ENCODE data around the gene HYAL3.

Gene HYAL3

GRCh38 chr3:50323614-50324199, 24.5 kb upstream of the HYAL3 start:
- no peak for DNase-seq (ENCODE audit: low read depth)
- no peak overlapping the region for H3K4me3 ChIP-seq (ENCODE audit: low read depth, low read length)
- TF ChIP-seq, protein P1, sequence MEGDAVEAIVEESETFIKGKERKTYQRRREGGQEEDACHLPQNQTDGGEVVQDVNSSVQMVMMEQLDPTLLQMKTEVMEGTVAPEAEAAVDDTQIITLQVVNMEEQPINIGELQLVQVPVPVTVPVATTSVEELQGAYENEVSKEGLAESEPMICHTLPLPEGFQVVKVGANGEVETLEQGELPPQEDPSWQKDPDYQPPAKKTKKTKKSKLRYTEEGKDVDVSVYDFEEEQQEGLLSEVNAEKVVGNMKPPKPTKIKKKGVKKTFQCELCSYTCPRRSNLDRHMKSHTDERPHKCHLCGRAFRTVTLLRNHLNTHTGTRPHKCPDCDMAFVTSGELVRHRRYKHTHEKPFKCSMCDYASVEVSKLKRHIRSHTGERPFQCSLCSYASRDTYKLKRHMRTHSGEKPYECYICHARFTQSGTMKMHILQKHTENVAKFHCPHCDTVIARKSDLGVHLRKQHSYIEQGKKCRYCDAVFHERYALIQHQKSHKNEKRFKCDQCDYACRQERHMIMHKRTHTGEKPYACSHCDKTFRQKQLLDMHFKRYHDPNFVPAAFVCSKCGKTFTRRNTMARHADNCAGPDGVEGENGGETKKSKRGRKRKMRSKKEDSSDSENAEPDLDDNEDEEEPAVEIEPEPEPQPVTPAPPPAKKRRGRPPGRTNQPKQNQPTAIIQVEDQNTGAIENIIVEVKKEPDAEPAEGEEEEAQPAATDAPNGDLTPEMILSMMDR (conservative IDR thresholded peaks at IDR 0.05; ENCODE audit: low read depth, low read length), result no peak

GRCh38 chr3:50323092-50323600, 23.9 kb upstream of the HYAL3 start:
- no peak overlapping the region for H3K4me3 ChIP-seq (ENCODE audit: low read depth, low read length)
- no peak for DNase-seq (ENCODE audit: low read depth)
- TF ChIP-seq, protein P1 (conservative IDR thresholded peaks at IDR 0.05; ENCODE audit: low read depth, low read length), result no peak

- H3K4me3 ChIP-seq (ENCODE audit: low read depth, low read length), result peak within 1 kb of the TSS; percentile 76
- TF ChIP-seq, protein P1 (conservative IDR thresholded peaks at IDR 0.05; ENCODE audit: low read depth, low read length), result no peak
- DNase-seq (ENCODE audit: low read depth), result no peak
These were observed 23.3 kb upstream of the HYAL3 start, which contains the start of gene HYAL2 for GRCh38 chr3:50322386-50323091. Gene HYAL2 (minus strand): TSS chr3:50322745. CDS start chr3:50320489, 2,256 bp downstream.

DNA sequence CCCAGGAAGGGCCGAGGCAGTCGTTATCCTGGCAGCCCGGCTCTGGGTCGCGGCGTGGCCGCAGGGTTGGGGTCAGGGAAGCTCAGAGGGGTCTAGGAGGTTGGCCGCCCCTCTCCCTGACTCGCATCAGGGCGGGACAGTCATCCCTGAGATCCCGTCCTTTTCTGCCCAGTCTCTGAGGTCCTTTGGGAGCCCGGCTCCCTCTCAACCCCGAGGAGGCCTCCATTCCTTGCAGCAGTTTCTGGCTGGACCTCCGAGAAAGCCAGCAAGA, 22.8 kb upstream of the HYAL3 start:
- H3K4me3 ChIP-seq (ENCODE audit: low read depth, low read length), result peak overlapping the region; percentile 76
- TF ChIP-seq, protein P1 (conservative IDR thresholded peaks at IDR 0.05; ENCODE audit: low read depth, low read length), result no peak
- DNase-seq (ENCODE audit: low read depth), result no peak

DNA sequence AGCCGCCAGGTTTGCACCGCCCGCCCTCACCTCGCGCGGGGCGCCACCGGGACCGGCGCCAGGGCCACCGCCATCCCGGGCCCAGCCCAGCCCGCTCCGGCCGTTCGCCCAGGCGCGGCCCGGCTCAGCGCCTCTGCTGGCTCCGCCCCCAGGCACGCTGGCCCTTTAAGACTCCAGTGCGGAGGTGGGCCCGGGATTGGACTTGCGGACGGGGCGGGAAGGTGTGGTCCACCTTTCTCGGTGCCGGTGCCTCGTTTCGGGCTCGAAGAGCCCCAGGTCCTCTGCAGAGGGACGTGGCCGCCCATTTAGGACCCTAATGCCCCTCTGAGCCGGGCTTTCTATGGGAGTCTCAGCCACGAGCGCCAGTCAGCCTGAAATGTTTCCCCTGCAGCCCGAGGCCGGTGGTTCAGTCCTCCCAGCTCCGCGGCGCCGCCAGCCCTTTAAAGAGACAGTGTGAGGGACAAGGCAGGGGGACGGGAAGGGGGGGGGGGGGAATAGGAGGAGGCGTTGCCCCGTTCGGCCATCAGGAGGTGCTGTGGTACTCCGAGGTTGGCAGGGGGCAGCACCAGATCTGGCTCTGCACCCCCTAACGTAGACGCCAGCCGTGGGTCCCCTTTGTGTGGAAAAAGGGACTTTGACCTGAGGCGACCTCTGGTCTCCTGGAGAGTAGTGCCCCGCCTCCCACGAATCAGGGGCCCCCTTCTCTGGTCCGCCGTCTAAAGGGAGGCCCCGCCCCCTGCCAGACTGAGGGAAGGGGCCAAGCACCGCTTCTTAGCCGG, 22.3 kb upstream of the HYAL3 start:
- DNase-seq (ENCODE audit: low read depth), result peak; percentile 92

GRCh38 chr3:50320853-50321335, 21.7 kb upstream of the HYAL3 start:
- peak; percentile 62 for DNase-seq (ENCODE audit: low read depth)
- TF ChIP-seq, protein P1 (conservative IDR thresholded peaks at IDR 0.05; ENCODE audit: low read depth, low read length), result no peak
- peak overlapping the region; percentile 76 for H3K4me3 ChIP-seq (ENCODE audit: low read depth, low read length)

More for the DNA sequence above, 22.3 kb upstream of the HYAL3 start:
- TF ChIP-seq, protein P1 (conservative IDR thresholded peaks at IDR 0.05; ENCODE audit: low read depth, low read length), result peak; percentile 55
- H3K4me3 ChIP-seq (ENCODE audit: low read depth, low read length), result peak overlapping the region; percentile 76

Data from choroid plexus epithelial cell (primary cell).